ENCODE results near the gene NUP153. TPM values are rescaled to one million over a fixed set of nuclear protein-coding genes. Genes with fewer than 3 reads are reported as not detected.

NUP153 gene
- total and polyA plus RNA-seq, 2 donors (not counting 1 experiment from before 2014, with no cell fraction given) = 17.9 to 70.5 TPM

- no peaks in the 10 kb centered on the region for H3K9me3 Mint-ChIP-seq (ENCODE audit: insufficient read depth)
- 94% methylated on average over 3 of the region's 5 CpGs for WGBS (ENCODE audit: insufficient coverage)
- Histone ChIP-seq H3K9ac (ENCODE audit: low read length) (no peak overlapping the region), H2AFZ (ENCODE audit: insufficient read depth, low read depth, low read length, poor library complexity, severe bottlenecking) (no peak overlapping the region), H4K20me1 (ENCODE audit: control insufficient read depth, insufficient read depth, low read length, poor library complexity, severe bottlenecking) (peaks cover 29% of the 10 kb centered on the region), H3K9me3 (ENCODE audit: control extremely low read depth in 1 of 3, control insufficient read depth in 2 of 3, insufficient read depth in 1 of 3, low read length in 2 of 3) (no peaks in the 10 kb centered on the region), H3K36me3 (replicated peaks in 1 of 2; ENCODE audit: control extremely low read depth in 1 of 2, control insufficient read depth in 1 of 2, extremely low read depth in 1 of 2, insufficient read depth in 2 of 2, low read length in 1 of 2) (peaks cover 2 to 55% of the 10 kb centered on the region in 2 experiments), H3K27me3 (replicated peaks in 1 of 4; ENCODE audit: control extremely low read depth in 1 of 4, control insufficient read depth in 3 of 4, insufficient read depth in 4 of 4, low read length in 3 of 4) (no peaks in the 10 kb centered on the region), H3K4me2 (replicated peaks; ENCODE audit: low read depth, low read length, poor library complexity, severe bottlenecking) (no peak overlapping the region), H3K79me2 (ENCODE audit: control insufficient read depth, insufficient read depth, low read length) (peaks cover 32% of the 10 kb centered on the region), H3K27ac (ENCODE audit: low read length in 2 of 2) (no peak overlapping the region), H3K4me1 (ENCODE audit: control insufficient read depth in 2 of 2, insufficient read depth in 2 of 2, low read length in 2 of 2) (peaks cover 7 to 9% of the 10 kb centered on the region in 2 donors), H3K4me3 (ENCODE audit: control extremely low read depth in 1 of 5, extremely low read depth in 1 of 5, insufficient read depth in 1 of 5, low read depth in 2 of 5, low read length in 4 of 5) (no peak overlapping the region)
- H3K27me3 Mint-ChIP-seq = no peaks in the 10 kb centered on the region
- ATAC-seq (ENCODE audit: low read depth) (no peak), DNase-seq (no peak)
- intact Hi-C loops (cut with micrococcal nuclease) = no loop called here
- H3K4me1 Mint-ChIP-seq = peaks cover 16% of the 10 kb centered on the region
- CTCF ChIA-PET = no interaction called here
- no peak overlapping the region for H3K27ac Mint-ChIP-seq
- no peak overlapping the region for H3K4me3 Mint-ChIP-seq
- TF ChIP-seq, protein P1, sequence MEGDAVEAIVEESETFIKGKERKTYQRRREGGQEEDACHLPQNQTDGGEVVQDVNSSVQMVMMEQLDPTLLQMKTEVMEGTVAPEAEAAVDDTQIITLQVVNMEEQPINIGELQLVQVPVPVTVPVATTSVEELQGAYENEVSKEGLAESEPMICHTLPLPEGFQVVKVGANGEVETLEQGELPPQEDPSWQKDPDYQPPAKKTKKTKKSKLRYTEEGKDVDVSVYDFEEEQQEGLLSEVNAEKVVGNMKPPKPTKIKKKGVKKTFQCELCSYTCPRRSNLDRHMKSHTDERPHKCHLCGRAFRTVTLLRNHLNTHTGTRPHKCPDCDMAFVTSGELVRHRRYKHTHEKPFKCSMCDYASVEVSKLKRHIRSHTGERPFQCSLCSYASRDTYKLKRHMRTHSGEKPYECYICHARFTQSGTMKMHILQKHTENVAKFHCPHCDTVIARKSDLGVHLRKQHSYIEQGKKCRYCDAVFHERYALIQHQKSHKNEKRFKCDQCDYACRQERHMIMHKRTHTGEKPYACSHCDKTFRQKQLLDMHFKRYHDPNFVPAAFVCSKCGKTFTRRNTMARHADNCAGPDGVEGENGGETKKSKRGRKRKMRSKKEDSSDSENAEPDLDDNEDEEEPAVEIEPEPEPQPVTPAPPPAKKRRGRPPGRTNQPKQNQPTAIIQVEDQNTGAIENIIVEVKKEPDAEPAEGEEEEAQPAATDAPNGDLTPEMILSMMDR (IDR thresholded peaks at IDR 0.05) = no peak
- TF ChIP-seq EZH2 (IDR thresholded peaks at IDR 0.05; ENCODE audit: borderline replicate concordance, insufficient read depth, low read depth, low read length, poor library complexity, severe bottlenecking) = no peak
- POLR2A ChIA-PET = no interaction called here
Observed at GRCh38 chr6:17622144-17622543, 84.6 kb downstream of the NUP153 start.

- no peaks in the 10 kb centered on the region for H3K27me3 ChIP-seq (replicated peaks in 1 of 4; ENCODE audit: control extremely low read depth in 1 of 4, control insufficient read depth in 3 of 4, insufficient read depth in 4 of 4, low read length in 3 of 4)
- H3K27ac ChIP-seq (ENCODE audit: low read length in 2 of 2) = no peak overlapping the region
- peaks cover 29% of the 10 kb centered on the region for H4K20me1 ChIP-seq (ENCODE audit: control insufficient read depth, insufficient read depth, low read length, poor library complexity, severe bottlenecking)
- H3K27ac Mint-ChIP-seq = peak overlapping the region; percentile 50
- no peak overlapping the region for H2AFZ ChIP-seq (ENCODE audit: insufficient read depth, low read depth, low read length, poor library complexity, severe bottlenecking)
- intact Hi-C loops (cut with micrococcal nuclease) = no loop called here
- H3K4me1 ChIP-seq (ENCODE audit: control insufficient read depth in 2 of 2, insufficient read depth in 2 of 2, low read length in 2 of 2) = peaks cover 7 to 9% of the 10 kb centered on the region in 2 donors
- no peak overlapping the region for H3K9ac ChIP-seq (ENCODE audit: low read length)
- WGBS (ENCODE audit: insufficient coverage) = no CpG with 5 or more reads among the region's 2 CpGs
- H3K36me3 ChIP-seq (replicated peaks in 1 of 2; ENCODE audit: control extremely low read depth in 1 of 2, control insufficient read depth in 1 of 2, extremely low read depth in 1 of 2, insufficient read depth in 2 of 2, low read length in 1 of 2) = peaks cover 0 to 55% of the 10 kb centered on the region in 2 experiments
- peaks cover 32% of the 10 kb centered on the region for H3K79me2 ChIP-seq (ENCODE audit: control insufficient read depth, insufficient read depth, low read length)
- ChIA-PET POLR2A (no interaction called here), CTCF (no interaction called here)
- H3K9me3 Mint-ChIP-seq (ENCODE audit: insufficient read depth) = no peaks in the 10 kb centered on the region
- ATAC-seq (ENCODE audit: low read depth) (no peak), DNase-seq (peak; percentile 19)
- no peaks in the 10 kb centered on the region for H3K27me3 Mint-ChIP-seq
- TF ChIP-seq EZH2 (IDR thresholded peaks at IDR 0.05; ENCODE audit: borderline replicate concordance, insufficient read depth, low read depth, low read length, poor library complexity, severe bottlenecking) = no peak
- TF ChIP-seq, protein P1 (IDR thresholded peaks at IDR 0.05) = no peak
- H3K4me1 Mint-ChIP-seq = peaks cover 16% of the 10 kb centered on the region
- no peaks in the 10 kb centered on the region for H3K9me3 ChIP-seq (ENCODE audit: control extremely low read depth in 1 of 3, control insufficient read depth in 2 of 3, insufficient read depth in 1 of 3, low read length in 2 of 3)
- H3K4me3 ChIP-seq (ENCODE audit: control extremely low read depth in 1 of 5, extremely low read depth in 1 of 5, insufficient read depth in 1 of 5, low read depth in 2 of 5, low read length in 4 of 5) = no peak overlapping the region
- no peak overlapping the region for H3K4me3 Mint-ChIP-seq
- peak overlapping the region; percentile 2 for H3K4me2 ChIP-seq (replicated peaks; ENCODE audit: low read depth, low read length, poor library complexity, severe bottlenecking)
Observed at GRCh38 chr6:17621003-17621402, 85.7 kb downstream of the NUP153 start.
